GM12878 (cell line): ENCODE data around the gene AGRP. TPM values are rescaled to one million over a fixed set of nuclear protein-coding genes. Genes with fewer than 3 reads are reported as not detected.

Experiments used
- ATAC-seq: fragments of 200-7000 bp; cut with Tn5 transposase; 3 replicates; pipeline ENCODE4 v1.9.1; 2020; ENCODE audit warnings: mild to moderate bottlenecking, moderate library complexity
- BruUV-seq: library from RNA; stranded (reverse); fragments of 400-500 nt; replicated peaks from 2 replicates; lab custom pipeline; 2021; lab: Mats Ljungman, UMichigan
- CTCF ChIA-PET: fragments of 300-600 bp; sonication (Branson Sonifier 250); formaldehyde crosslinking; extraction: SDS; loops from one replicate; lab custom pipeline; 2021; ENCODE audit warnings: inconsistent platforms; lab: Yijun Ruan, JAX
- POLR2A ChIA-PET: fragments of 350-600 bp; formaldehyde crosslinking; extraction: SDS; loops from one replicate; lab custom pipeline; 2021; ENCODE audit warnings: inconsistent platforms; lab: Charles Lee
- RAD21 ChIA-PET: fragments of 300-600 bp; sonication (Branson Sonifier 250); formaldehyde crosslinking; loops from one replicate; lab custom pipeline; 2023; ENCODE audit warnings: antibody characterized with exemption; ENCODE audit not compliant: unreplicated experiment; lab: Charles Lee
- SMC1A ChIA-PET: fragments of 300-600 bp; sonication (Branson Sonifier 250); formaldehyde crosslinking; loops from one replicate; lab custom pipeline; 2023; ENCODE audit not compliant: unreplicated experiment, uncharacterized antibody; lab: Charles Lee
- DNase-seq: peaks from one replicate; pipeline ENCODE4 v3.0.0-alpha.2; 2011; ENCODE audit warnings: low read depth, low spot score
- FAIRE-seq: peaks from 3 replicates; lab custom pipeline; 2011; peaks lifted over from hg19 to GRCh38; lab: Jason Lieb, UNC
- H2AFZ ChIP-seq: 2 replicates; pipeline ENCODE4 v1.6.0; 2011; ENCODE audit warnings: low read depth, low read length, control low read depth; ENCODE audit not compliant: control insufficient read depth
- H3K27ac ChIP-seq: 2 replicates; pipeline ENCODE4 v1.5.1; 2011; ENCODE audit warnings: control low read depth; ENCODE audit not compliant: control insufficient read depth, insufficient read depth
- H3K27me3 ChIP-seq, 2 experiments: replicated peaks in 1 of 2; 2 replicates each; pipeline versions ENCODE4 v1.6.0 to v1.6.1; 2011; ENCODE audit warnings: low read length in 1 of 2; ENCODE audit not compliant: control insufficient read depth in 2 of 2, insufficient read depth in 2 of 2
- H3K36me3 ChIP-seq, 2 experiments: 2 replicates each; pipeline ENCODE4 v1.5.1; 2011; ENCODE audit warnings: low read length in 1 of 2; ENCODE audit not compliant: control insufficient read depth in 2 of 2, insufficient read depth in 2 of 2
- H3K4me1 ChIP-seq: 2 replicates; pipeline ENCODE4 v1.6.1; 2011; ENCODE audit warnings: mild to moderate bottlenecking, low read length, moderate library complexity, mixed read lengths; ENCODE audit not compliant: control insufficient read depth, insufficient read depth
- H3K4me2 ChIP-seq: 2 replicates; pipeline ENCODE4 v1.6.0; 2011; ENCODE audit warnings: control low read depth; ENCODE audit not compliant: control insufficient read depth, insufficient read depth
- H3K4me3 ChIP-seq: fragments of 200-600 bp; sonication (generic); 2 replicates; pipeline ENCODE4 v1.5.1; 2016
- H3K79me2 ChIP-seq: 2 replicates; pipeline ENCODE4 v1.6.0; 2011; ENCODE audit warnings: low read length; ENCODE audit not compliant: control insufficient read depth, insufficient read depth
- H3K9ac ChIP-seq: 2 replicates; pipeline ENCODE4 v1.8.0; 2011; ENCODE audit warnings: low read length, control low read depth, mixed read lengths; ENCODE audit not compliant: control insufficient read depth, insufficient read depth
- H3K9me3 ChIP-seq: replicated peaks from 3 replicates; pipeline ENCODE4 v1.5.1; 2011; ENCODE audit warnings: mild to moderate bottlenecking, low read length; ENCODE audit not compliant: control insufficient read depth, insufficient read depth
- H4K20me1 ChIP-seq: 2 replicates; pipeline ENCODE4 v1.6.0; 2011; ENCODE audit not compliant: control insufficient read depth, insufficient read depth
- CEBPB ChIP-seq, 2 experiments: fragments of 150-350 bp in 1 of 2; IDR thresholded peaks; 2 replicates each; pipeline ENCODE4 v1.6.1; 2012 to 2014; ENCODE audit warnings: low read depth in 2 of 2, low read length in 2 of 2, borderline replicate concordance in 1 of 2, inconsistent platforms in 1 of 2
- E2F8 ChIP-seq: fragments of 450-650 bp; IDR thresholded peaks from 2 replicates; pipeline ENCODE4 v1.6.1; 2018; ENCODE audit warnings: mild to moderate bottlenecking, low read depth, moderate library complexity; ENCODE audit not compliant: partially characterized antibody
- POLR2A ChIP-seq: IDR thresholded peaks from 2 replicates; pipeline ENCODE4 v1.6.1; 2011; ENCODE audit warnings: low read depth, mild to moderate bottlenecking, low read length
- SREBF2 ChIP-seq: IDR thresholded peaks from 2 replicates; pipeline ENCODE4 v1.6.1; 2012; ENCODE audit warnings: mild to moderate bottlenecking, low read length
- WRNIP1 ChIP-seq: IDR thresholded peaks from 2 replicates; pipeline ENCODE4 v1.6.1; 2011; ENCODE audit warnings: low read depth, low read length, improper control_type of control experiment, borderline replicate concordance
- ZNF207 ChIP-seq: fragments of 450-650 bp; IDR thresholded peaks from 2 replicates; pipeline ENCODE4 v1.6.1; 2014; ENCODE audit warnings: antibody characterized with exemption, mild to moderate bottlenecking, borderline replicate concordance
- WGBS: methylation state at CpG from one replicate; pipeline ENCODE4 v1.1.6; 2016; ENCODE audit warnings: low lambda C conversion rate; ENCODE audit not compliant: insufficient replicate concordance, insufficient coverage; ENCODE audit errors: missing lambda C conversion rate; 5-methylcytosine and 5-hydroxymethylcytosine counted together
- in situ Hi-C: fragments of 300-500 bp; cut with MboI; formaldehyde crosslinking; loops from 9 replicates; pipeline ENCODE4 v1.14.3; 2018; ENCODE audit warnings: mixed read lengths
- intact Hi-C: fragments of 100-400 bp; cut with micrococcal nuclease; formaldehyde crosslinking; loops from one replicate; pipeline ENCODE4 v1.14.2; 2022; ENCODE audit not compliant: unreplicated experiment
- polyA plus RNA-seq, 11 experiments: library from polyadenylated mRNA; depleted of rRNA in 4 of 11; unstranded in 6 of 11; stranded (reverse) in 5 of 11; fragments of >200 nt; fragmentation: Nextera tagmentation in 4 of 11; fragmentation: Illumina TruSeq in 1 of 11; extraction: Ambion mirVana in 4 of 11; extraction: Trizol in 1 of 11; gene quantifications; 1 replicate in 1 of 11; 2 replicates in 10 of 11; pipeline versions ENCODE4 v1.2.1 to v1.2.3, GENCODE V29; 2011 to 2016; ENCODE audit warnings: inconsistent platforms in 2 of 11, missing spikeins in 2 of 11, low read depth in 1 of 11
- total RNA-seq, 4 experiments: library from RNA; depleted of rRNA in 3 of 4; stranded (reverse); fragments of >200 nt in 3 of 4; fragmentation: Illumina TruSeq in 1 of 4; extraction: Trizol in 1 of 4; gene quantifications; 2 replicates each; pipeline versions ENCODE4 v1.2.1 to v1.2.3, GENCODE V29; 2013 to 2021

Gene AGRP
- total and polyA plus RNA-seq, 10 of the 15 experiments (the other 5 are each of a cell fraction or from before 2014, with no cell fraction given), result 0.16 to 0.75 (median 0.53) TPM; not detected in 6

- POLR2A ChIA-PET, result interaction anchor here (0.5 kb wide), 1 partner anchor 196 kb away, joined by 3 read pairs; no protein-coding TSS in a partner anchor
- Histone ChIP-seq H3K4me3 (no peak overlapping the region), H4K20me1 (peaks cover 5% of the 10 kb centered on the region; the same call in 1 of the 2 replicates)
- TF ChIP-seq POLR2A (0 out of 2 replicates have a peak, but pooled peaks have one; percentile 18), WRNIP1 (no peak), SREBF2 (no peak), ZNF207 (no peak), E2F8 (no peak), CEBPB (IDR thresholded peaks at IDR 0.05; ENCODE audit: borderline replicate concordance in 1 of 2, low read depth in 2 of 2, low read length in 2 of 2) (no peak)
- TF ChIP-seq, all 136 proteins: peak for 1
- no peak overlapping the region for H3K27ac ChIP-seq
- RAD21 ChIA-PET, result no interaction called here
- H3K79me2 ChIP-seq, result no peaks in the 10 kb centered on the region
- H2AFZ ChIP-seq, result no peak overlapping the region
- H3K27me3 ChIP-seq, result no peaks in the 10 kb centered on the region
- H3K4me2 ChIP-seq, result no peak overlapping the region
- WGBS, result 90% methylated on average over 6 of the region's 6 CpGs
- no peak for DNase-seq
- BruUV-seq, result no TSS peak
- CTCF ChIA-PET, result interaction anchor here (1.7 kb wide), 1 partner anchor 27 kb away, joined by 4 read pairs; no protein-coding TSS in a partner anchor
- no peak overlapping the region for H3K9ac ChIP-seq
- ATAC-seq, result no peak
- FAIRE-seq, result no peak
- no peaks in the 10 kb centered on the region for H3K9me3 ChIP-seq
- peaks cover 10% of the 10 kb centered on the region in 2 experiments; a peak in 3 of 4 replicates for H3K36me3 ChIP-seq
- SMC1A ChIA-PET, result no interaction called here
- H3K4me1 ChIP-seq, result no peaks in the 10 kb centered on the region
- intact Hi-C loops, result no loop called here
- in situ Hi-C loops, result no loop called here
Measured at GRCh38 chr16:67454852-67455251, 28.5 kb downstream of the AGRP start.
